ENCODE measurements around the gene SLC38A10. TPM values are rescaled to one million over a fixed set of nuclear protein-coding genes. Genes with fewer than 3 reads are reported as not detected.

The SLC38A10 gene
- total RNA-seq, 2 experiments from 2014 or later = 56.0 to 147 TPM

DNA sequence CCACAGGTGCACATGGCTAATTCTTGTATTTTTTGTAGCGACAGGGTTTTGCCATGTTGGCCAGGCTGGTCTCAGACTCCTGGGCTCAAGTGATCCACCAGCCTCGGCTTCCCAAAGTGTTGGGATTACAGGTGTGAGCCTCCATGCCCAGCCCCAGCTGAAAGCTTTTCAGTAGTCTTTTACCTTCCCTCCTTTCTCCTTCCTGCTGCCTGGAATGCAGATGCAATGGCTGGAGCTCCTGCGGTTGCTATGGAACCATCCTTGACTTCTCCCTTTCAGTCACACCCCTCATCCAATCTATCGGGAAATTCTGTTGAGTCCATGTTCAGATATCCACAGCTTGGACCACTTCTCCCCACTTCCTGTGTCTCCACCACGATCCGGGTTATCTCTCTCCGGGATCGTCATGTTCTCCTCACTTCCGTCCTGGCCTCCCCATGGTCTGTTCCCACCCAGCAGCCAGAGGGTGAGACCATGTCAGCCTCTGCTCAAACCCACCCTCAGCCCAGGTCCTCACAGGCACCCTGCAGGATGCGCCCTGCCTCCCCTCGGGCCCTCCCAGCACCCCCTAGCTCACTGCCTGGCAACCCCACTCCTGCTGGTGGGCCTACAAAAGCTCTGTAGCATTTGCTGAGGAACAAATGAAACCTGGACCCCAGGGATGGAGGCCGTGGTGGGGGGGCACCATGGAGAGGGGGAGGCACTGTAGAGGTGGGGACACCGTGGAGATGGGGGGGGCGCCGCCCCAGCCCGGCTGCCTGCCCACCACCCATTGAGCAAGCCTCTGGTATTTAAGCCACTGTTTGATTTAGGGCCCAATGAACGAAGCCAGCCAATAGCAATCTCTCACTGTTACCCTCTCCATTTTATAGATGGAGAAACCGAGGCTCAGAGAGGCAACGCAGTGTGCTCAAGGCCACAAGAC is 12.8 kb upstream of the SLC38A10 start:
- POLR2A ChIA-PET = no interaction called here

DNA sequence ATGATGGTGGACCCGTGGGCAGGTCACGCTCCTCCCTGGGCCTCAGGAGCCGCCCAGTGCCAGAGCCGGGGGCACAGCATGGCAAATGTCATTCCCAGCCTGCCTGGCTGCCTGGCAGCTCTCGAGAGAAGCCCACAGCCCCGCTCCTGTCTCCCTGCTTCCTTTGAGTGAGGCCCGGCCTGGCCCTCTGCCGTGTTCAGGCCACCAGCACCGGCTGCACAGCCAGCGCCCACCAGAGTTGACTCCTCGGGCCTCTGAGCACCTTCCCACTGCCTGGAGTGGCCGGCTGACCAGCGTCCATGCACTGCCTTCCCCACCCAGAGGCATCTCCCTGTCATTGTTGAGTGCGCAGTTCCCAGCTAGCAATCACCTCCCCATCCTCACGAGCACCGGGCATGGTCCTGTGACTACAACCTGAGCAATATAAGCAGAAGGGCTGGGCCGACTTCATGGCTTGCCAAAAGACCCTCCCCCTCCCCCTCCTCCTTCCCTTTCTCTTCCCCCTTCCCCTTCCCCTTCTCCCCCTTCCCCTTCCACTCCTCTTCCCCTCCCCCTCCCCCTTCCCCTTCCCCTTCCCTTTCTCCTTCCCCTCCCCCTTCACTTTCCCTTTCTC is 11.9 kb upstream of the SLC38A10 start:
- no peaks in the 10 kb centered on the region for H3K36me3 ChIP-seq (ENCODE audit: insufficient read depth, low read length)
- H3K9me3 ChIP-seq (ENCODE audit: low read length) = no peaks in the 10 kb centered on the region
- DNase-seq (ENCODE audit: low spot score) = no peak
- no TSS peak for BruUV-seq (replicated peaks)
- H3K4me3 ChIP-seq (ENCODE audit: low read depth, low read length, poor library complexity, severe bottlenecking) = no peak overlapping the region
- H2AFZ ChIP-seq (ENCODE audit: low read length) = no peak overlapping the region
- no peaks in the 10 kb centered on the region for H3K9me2 ChIP-seq (ENCODE audit: insufficient read depth, low read length)
- intact Hi-C loops (cut with micrococcal nuclease; ENCODE audit: unreplicated experiment) = no loop called here
- H3K4me2 ChIP-seq (ENCODE audit: low read length) = no peak overlapping the region
- no peaks in the 10 kb centered on the region for H3K79me2 ChIP-seq (ENCODE audit: insufficient read depth, low read depth, low read length)
- H3K27ac ChIP-seq (ENCODE audit: low read depth, low read length, poor library complexity, severe bottlenecking) = no peak overlapping the region
- TF ChIP-seq EZH2phosphoT487 (IDR thresholded peaks at IDR 0.05; ENCODE audit: borderline replicate concordance, low read depth, low read length) = no peak
- TF ChIP-seq, protein P1, sequence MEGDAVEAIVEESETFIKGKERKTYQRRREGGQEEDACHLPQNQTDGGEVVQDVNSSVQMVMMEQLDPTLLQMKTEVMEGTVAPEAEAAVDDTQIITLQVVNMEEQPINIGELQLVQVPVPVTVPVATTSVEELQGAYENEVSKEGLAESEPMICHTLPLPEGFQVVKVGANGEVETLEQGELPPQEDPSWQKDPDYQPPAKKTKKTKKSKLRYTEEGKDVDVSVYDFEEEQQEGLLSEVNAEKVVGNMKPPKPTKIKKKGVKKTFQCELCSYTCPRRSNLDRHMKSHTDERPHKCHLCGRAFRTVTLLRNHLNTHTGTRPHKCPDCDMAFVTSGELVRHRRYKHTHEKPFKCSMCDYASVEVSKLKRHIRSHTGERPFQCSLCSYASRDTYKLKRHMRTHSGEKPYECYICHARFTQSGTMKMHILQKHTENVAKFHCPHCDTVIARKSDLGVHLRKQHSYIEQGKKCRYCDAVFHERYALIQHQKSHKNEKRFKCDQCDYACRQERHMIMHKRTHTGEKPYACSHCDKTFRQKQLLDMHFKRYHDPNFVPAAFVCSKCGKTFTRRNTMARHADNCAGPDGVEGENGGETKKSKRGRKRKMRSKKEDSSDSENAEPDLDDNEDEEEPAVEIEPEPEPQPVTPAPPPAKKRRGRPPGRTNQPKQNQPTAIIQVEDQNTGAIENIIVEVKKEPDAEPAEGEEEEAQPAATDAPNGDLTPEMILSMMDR (conservative IDR thresholded peaks at IDR 0.05; ENCODE audit: low read length) = no peak
- no peaks in the 10 kb centered on the region for H4K20me1 ChIP-seq (ENCODE audit: insufficient read depth, low read length)
- ChIA-PET CTCF (ENCODE audit: unreplicated experiment) (no interaction called here), POLR2A (no interaction called here)
- no peaks in the 10 kb centered on the region for H3K4me1 ChIP-seq (ENCODE audit: insufficient read depth, low read length, poor library complexity, severe bottlenecking)

More for the DNA sequence above, 12.8 kb upstream of the SLC38A10 start:
- CTCF ChIA-PET (ENCODE audit: unreplicated experiment) = no interaction called here
- no peak overlapping the region for H3K4me2 ChIP-seq (ENCODE audit: low read length)
- no TSS peak for BruUV-seq (replicated peaks)
- no peak for TF ChIP-seq EZH2phosphoT487 (IDR thresholded peaks at IDR 0.05; ENCODE audit: borderline replicate concordance, low read depth, low read length)
- TF ChIP-seq, protein P1 (conservative IDR thresholded peaks at IDR 0.05; ENCODE audit: low read length) = no peak
- H3K79me2 ChIP-seq (ENCODE audit: insufficient read depth, low read depth, low read length) = no peaks in the 10 kb centered on the region
- no peaks in the 10 kb centered on the region for H3K4me1 ChIP-seq (ENCODE audit: insufficient read depth, low read length, poor library complexity, severe bottlenecking)
- no peaks in the 10 kb centered on the region for H4K20me1 ChIP-seq (ENCODE audit: insufficient read depth, low read length)
- intact Hi-C loops (cut with micrococcal nuclease; ENCODE audit: unreplicated experiment) = no loop called here
- no peaks in the 10 kb centered on the region for H3K9me2 ChIP-seq (ENCODE audit: insufficient read depth, low read length)
- H2AFZ ChIP-seq (ENCODE audit: low read length) = no peak overlapping the region
- no peaks in the 10 kb centered on the region for H3K9me3 ChIP-seq (ENCODE audit: low read length)
- no peak for DNase-seq (ENCODE audit: low spot score)
- H3K4me3 ChIP-seq (ENCODE audit: low read depth, low read length, poor library complexity, severe bottlenecking) = no peak overlapping the region
- no peak overlapping the region for H3K27ac ChIP-seq (ENCODE audit: low read depth, low read length, poor library complexity, severe bottlenecking)
- H3K36me3 ChIP-seq (ENCODE audit: insufficient read depth, low read length) = no peaks in the 10 kb centered on the region

DNA sequence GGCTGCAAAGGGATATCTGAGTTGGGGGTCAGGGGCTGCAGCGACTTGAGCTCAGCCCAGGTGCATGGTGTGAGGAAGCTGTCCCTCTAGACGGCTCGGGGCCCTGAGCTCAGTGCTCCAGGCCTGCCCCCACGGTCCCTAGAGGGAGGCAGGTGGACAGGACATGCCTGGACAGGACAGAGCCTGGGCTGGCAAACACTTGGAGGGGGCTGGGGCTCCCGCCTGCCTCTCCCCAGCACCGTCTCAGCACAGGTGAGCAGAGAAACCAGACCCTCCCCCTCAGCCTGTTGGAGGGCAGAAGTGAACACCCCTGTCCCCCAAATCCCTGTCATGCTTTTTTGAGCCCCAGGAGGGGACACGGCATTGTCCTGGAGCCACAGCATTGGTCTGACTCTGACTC is 11.4 kb upstream of the SLC38A10 start:
- CTCF ChIA-PET (ENCODE audit: unreplicated experiment) = no interaction called here

More for the DNA sequence above, 11.4 kb upstream of the SLC38A10 start:
- TF ChIP-seq, protein P1 (conservative IDR thresholded peaks at IDR 0.05; ENCODE audit: low read length) = no peak
- no peak for TF ChIP-seq EZH2phosphoT487 (IDR thresholded peaks at IDR 0.05; ENCODE audit: borderline replicate concordance, low read depth, low read length)
- H3K27ac ChIP-seq (ENCODE audit: low read depth, low read length, poor library complexity, severe bottlenecking) = no peak overlapping the region
- H3K4me1 ChIP-seq (ENCODE audit: insufficient read depth, low read length, poor library complexity, severe bottlenecking) = no peaks in the 10 kb centered on the region
- H3K4me3 ChIP-seq (ENCODE audit: low read depth, low read length, poor library complexity, severe bottlenecking) = no peak overlapping the region
- BruUV-seq (replicated peaks) = no TSS peak
- H3K4me2 ChIP-seq (ENCODE audit: low read length) = no peak overlapping the region
- H2AFZ ChIP-seq (ENCODE audit: low read length) = no peak overlapping the region
- intact Hi-C loops (cut with micrococcal nuclease; ENCODE audit: unreplicated experiment) = no loop called here
- H4K20me1 ChIP-seq (ENCODE audit: insufficient read depth, low read length) = no peaks in the 10 kb centered on the region
- H3K9me2 ChIP-seq (ENCODE audit: insufficient read depth, low read length) = no peaks in the 10 kb centered on the region
- no peak for DNase-seq (ENCODE audit: low spot score)
- POLR2A ChIA-PET = no interaction called here
- no peaks in the 10 kb centered on the region for H3K79me2 ChIP-seq (ENCODE audit: insufficient read depth, low read depth, low read length)
- H3K9me3 ChIP-seq (ENCODE audit: low read length) = no peaks in the 10 kb centered on the region
- no peaks in the 10 kb centered on the region for H3K36me3 ChIP-seq (ENCODE audit: insufficient read depth, low read length)

All from OCI-LY7 (cell line).